Fibroblast of pulmonary artery (primary cell): ENCODE data around the gene TTF2.

Source experiments
- DNase-seq: peaks from one replicate; pipeline ENCODE4 v3.0.0-alpha.2; 2010; ENCODE audit warnings: low read depth
- H3K4me3 ChIP-seq: replicated peaks from 2 replicates; pipeline ENCODE4 v1.5.1; 2011; ENCODE audit warnings: low read depth, mild to moderate bottlenecking, control low read depth, low read length, moderate library complexity
- TF ChIP-seq, protein P1 (sequence below): IDR thresholded peaks from 2 replicates; pipeline ENCODE4 v1.5.1; 2011; ENCODE audit warnings: mild to moderate bottlenecking, control low read depth, low read length, inconsistent platforms; ENCODE audit errors: missing control alignments

TTF2 gene

DNA sequence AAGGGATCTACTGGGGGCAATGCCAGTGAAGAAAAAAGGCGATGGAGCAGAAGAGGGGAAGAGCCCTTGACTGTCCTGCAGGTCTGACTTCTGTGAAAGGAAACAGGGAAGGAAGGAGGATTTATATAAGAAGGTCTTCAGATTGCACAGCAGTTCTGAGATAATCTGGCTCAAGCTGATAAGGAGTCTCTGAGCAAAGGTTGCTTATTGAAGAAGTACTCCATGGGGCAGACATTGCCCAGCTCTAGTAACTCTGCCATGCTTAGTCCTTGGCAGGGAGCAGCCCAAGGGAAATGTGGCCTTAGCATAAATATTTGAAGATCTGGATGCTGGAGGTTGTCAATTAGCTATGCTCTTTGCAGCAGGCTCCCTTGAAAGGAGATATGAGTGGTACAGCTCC lies 15.9 kb upstream of the TTF2 start:
- DNase-seq, result no peak
- TF ChIP-seq, protein P1, sequence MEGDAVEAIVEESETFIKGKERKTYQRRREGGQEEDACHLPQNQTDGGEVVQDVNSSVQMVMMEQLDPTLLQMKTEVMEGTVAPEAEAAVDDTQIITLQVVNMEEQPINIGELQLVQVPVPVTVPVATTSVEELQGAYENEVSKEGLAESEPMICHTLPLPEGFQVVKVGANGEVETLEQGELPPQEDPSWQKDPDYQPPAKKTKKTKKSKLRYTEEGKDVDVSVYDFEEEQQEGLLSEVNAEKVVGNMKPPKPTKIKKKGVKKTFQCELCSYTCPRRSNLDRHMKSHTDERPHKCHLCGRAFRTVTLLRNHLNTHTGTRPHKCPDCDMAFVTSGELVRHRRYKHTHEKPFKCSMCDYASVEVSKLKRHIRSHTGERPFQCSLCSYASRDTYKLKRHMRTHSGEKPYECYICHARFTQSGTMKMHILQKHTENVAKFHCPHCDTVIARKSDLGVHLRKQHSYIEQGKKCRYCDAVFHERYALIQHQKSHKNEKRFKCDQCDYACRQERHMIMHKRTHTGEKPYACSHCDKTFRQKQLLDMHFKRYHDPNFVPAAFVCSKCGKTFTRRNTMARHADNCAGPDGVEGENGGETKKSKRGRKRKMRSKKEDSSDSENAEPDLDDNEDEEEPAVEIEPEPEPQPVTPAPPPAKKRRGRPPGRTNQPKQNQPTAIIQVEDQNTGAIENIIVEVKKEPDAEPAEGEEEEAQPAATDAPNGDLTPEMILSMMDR, result no peak

DNA sequence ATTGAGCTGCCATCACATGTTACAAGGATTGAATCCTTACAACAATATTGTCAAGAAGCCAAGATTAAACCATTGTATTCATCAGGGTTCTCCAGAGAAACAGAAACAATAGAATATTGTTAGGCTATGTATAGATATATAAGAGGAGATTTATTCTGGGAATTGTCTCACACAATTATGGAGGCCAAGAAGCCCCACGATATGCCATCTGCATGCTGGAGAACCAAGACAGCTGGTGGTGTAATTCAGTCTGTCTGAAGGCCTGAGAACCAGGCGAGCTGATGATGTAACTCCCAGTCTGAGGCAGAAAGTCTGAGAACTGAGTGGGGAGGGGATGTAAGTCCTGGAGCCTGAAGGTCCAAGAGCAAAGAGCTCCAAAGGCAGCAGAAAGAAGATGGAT lies 14.5 kb upstream of the TTF2 start:
- TF ChIP-seq, protein P1, result no peak
- peak; percentile 95 for DNase-seq
- H3K4me3 ChIP-seq, result no peak overlapping the region

More for the DNA sequence above, 15.9 kb upstream of the TTF2 start:
- H3K4me3 ChIP-seq, result no peak overlapping the region

DNA sequence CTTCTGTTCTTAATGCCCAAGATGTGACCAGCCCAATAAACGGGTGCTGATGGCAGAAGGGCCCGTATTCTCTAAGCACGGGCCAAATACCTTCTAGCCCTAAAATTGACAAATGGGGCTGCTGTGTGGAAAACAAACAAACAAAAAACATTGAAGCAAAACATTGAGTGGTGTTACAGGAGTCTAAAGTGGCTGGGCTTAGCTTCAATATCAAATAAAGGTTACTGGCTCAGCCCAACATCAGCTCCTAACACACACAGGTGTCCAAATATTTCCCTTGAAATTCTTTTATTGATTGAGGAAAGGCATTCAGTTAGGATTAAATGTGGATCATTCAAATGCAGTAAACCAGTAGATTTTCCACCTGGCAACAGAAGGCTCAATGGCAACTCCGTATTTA lies 13.3 kb upstream of the TTF2 start:
- TF ChIP-seq, protein P1, result no peak
- no peak overlapping the region for H3K4me3 ChIP-seq
- no peak for DNase-seq

DNA sequence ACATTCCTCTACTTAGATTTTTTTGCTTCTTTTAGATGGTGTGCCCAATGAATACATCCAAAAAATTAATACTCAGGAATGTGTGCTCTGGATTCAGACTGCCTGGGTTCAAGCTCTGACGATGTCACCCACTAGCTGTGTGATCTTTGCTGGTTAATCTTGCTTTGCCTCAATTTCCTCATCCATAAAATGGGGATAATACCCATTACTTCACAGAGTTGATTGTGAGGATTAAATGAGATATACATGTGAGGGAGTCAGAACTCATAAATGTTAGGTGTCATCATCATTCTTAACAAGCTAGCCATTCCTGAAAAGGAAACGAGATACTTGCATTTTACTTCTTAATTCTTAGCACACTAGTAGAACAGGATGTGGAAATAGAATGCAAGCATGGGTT lies 12.9 kb upstream of the TTF2 start:
- TF ChIP-seq, protein P1, result no peak
- DNase-seq, result no peak
- H3K4me3 ChIP-seq, result no peak overlapping the region

DNA sequence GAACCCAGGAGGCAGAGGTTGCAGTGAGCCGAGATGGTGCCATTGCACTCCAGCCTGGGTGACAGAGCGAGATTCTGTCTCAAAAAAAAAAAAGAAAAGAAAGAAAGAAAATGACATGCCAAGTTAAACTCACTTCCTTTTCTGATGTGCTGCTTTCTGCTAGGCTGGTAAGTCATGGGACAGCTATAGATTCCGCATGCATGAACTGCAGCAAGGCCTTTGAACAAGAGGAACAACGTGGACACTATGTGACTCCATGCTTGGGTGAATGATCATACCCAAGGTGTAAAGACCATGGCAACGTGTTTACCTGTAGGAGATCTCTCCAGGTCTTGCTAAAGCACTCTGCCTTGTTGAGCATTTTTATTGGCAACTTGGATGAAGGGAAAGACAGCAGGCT lies 10.3 kb upstream of the TTF2 start:
- TF ChIP-seq, protein P1, result no peak
- no peak for DNase-seq
- H3K4me3 ChIP-seq, result no peak overlapping the region

DNA sequence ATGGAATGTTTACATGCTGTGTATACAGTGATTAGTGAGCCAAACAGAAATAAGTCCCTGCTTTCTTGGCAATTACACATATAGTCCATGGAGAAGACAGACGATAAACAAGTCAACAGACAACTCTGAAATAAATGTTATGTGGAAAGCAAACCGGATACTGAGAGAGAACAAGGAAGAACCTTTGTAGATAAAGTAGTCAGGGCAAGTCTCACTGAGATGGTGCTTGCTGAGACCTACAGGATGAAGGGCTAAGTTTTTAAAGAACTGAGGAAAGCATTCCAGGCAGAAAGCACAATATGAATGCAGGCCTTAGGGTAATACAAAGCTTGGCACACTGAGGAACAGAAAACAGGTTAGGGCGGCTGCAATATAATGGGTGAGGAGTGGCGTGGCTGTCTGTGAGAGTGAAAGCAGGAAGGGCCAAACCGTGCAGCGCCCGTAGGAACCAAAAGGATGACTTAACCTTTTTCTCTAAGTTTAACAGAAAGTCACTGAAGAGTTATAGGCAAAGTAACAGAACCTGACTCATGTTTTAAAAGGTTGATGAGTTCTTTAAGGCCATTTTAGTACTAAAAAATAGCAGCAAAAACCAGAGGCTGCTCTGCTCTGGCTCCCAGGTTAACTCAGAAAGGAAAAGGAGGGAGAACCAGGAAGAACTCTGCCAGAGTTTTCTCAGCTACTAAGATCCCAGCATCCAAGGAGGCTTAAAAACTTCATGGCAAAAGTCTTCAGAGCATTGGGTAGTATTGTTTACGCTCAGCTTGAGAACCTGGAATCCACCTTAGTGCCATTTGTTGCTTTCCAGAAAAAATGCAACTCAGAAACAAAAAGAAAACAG lies 8.7 kb upstream of the TTF2 start:
- no peak overlapping the region for H3K4me3 ChIP-seq
- peak; percentile 36 for DNase-seq

More for the DNA sequence above, 8.7 kb upstream of the TTF2 start:
- TF ChIP-seq, protein P1, result no peak
